Astrocyte (in vitro differentiated cells and primary cell): Measurements from ENCODE around the gene WBP2NL. TPM values are rescaled to one million over a fixed set of nuclear protein-coding genes. Genes with fewer than 3 reads are reported as not detected.

ENCODE experiments used
- DNase-seq: peaks from one replicate; pipeline ENCODE4 v3.0.0-alpha.2; 2010; ENCODE audit warnings: low read depth
- FAIRE-seq: peaks from 2 replicates; lab custom pipeline; 2011; peaks lifted over from hg19 to GRCh38; lab: Jason Lieb, UNC
- H2AFZ ChIP-seq: 2 replicates; pipeline ENCODE4 v1.6.0; 2012; ENCODE audit warnings: low read depth, low read length, inconsistent platforms
- H3K27ac ChIP-seq: 2 replicates; pipeline ENCODE4 v1.5.1; 2011; ENCODE audit warnings: low read depth, low read length, inconsistent platforms
- H3K27me3 ChIP-seq: 2 replicates; pipeline ENCODE4 v1.6.0; 2011; ENCODE audit warnings: low read length, inconsistent platforms; ENCODE audit not compliant: insufficient read depth
- H3K36me3 ChIP-seq: 2 replicates; pipeline ENCODE4 v1.5.1; 2011; ENCODE audit warnings: low read length, inconsistent platforms; ENCODE audit not compliant: insufficient read depth
- H3K4me1 ChIP-seq: 2 replicates; pipeline ENCODE4 v1.5.1; 2011; ENCODE audit warnings: low read length, inconsistent platforms; ENCODE audit not compliant: insufficient read depth
- H3K4me2 ChIP-seq: 2 replicates; pipeline ENCODE4 v1.6.0; 2012; ENCODE audit warnings: low read length, inconsistent platforms
- H3K4me3 ChIP-seq: 2 replicates; pipeline ENCODE4 v1.5.1; 2011; ENCODE audit warnings: low read depth, mild to moderate bottlenecking, low read length, inconsistent platforms; ENCODE audit not compliant: insufficient read depth
- H3K79me2 ChIP-seq: 2 replicates; pipeline ENCODE4 v1.6.0; 2012; ENCODE audit warnings: mild to moderate bottlenecking, low read length, inconsistent platforms; ENCODE audit not compliant: insufficient read depth
- H3K9ac ChIP-seq: 2 replicates; pipeline ENCODE4 v1.6.0; 2012; ENCODE audit warnings: mild to moderate bottlenecking, low read length, inconsistent platforms
- H3K9me3 ChIP-seq: 2 replicates; pipeline ENCODE4 v1.5.1; 2012; ENCODE audit warnings: low read depth, mild to moderate bottlenecking, low read length, inconsistent platforms; ENCODE audit not compliant: insufficient read depth
- H4K20me1 ChIP-seq: 2 replicates; pipeline ENCODE4 v1.6.0; 2012; ENCODE audit warnings: low read length, inconsistent platforms; ENCODE audit not compliant: insufficient read depth
- H3K27ac Mint-ChIP-seq: one replicate; pipeline ENCODE4 v1.8.0; 2021; ENCODE audit warnings: mild to moderate bottlenecking, mixed read lengths; ENCODE audit not compliant: unreplicated experiment
- H3K27me3 Mint-ChIP-seq: one replicate; pipeline ENCODE4 v1.8.0; 2021; ENCODE audit warnings: low read depth, mixed read lengths; ENCODE audit not compliant: unreplicated experiment
- H3K36me3 Mint-ChIP-seq: one replicate; pipeline ENCODE4 v1.8.0; 2021; ENCODE audit warnings: low read depth, mixed read lengths; ENCODE audit not compliant: unreplicated experiment
- H3K4me1 Mint-ChIP-seq: one replicate; pipeline ENCODE4 v1.8.0; 2021; ENCODE audit warnings: low read depth, mixed read lengths; ENCODE audit not compliant: unreplicated experiment
- H3K4me3 Mint-ChIP-seq: one replicate; pipeline ENCODE4 v1.8.0; 2021; ENCODE audit warnings: mild to moderate bottlenecking, moderate library complexity, mixed read lengths; ENCODE audit not compliant: unreplicated experiment
- H3K9me3 Mint-ChIP-seq: one replicate; pipeline ENCODE4 v1.8.0; 2021; ENCODE audit warnings: mild to moderate bottlenecking, mixed read lengths; ENCODE audit not compliant: unreplicated experiment
- CTCF ChIP-seq: IDR thresholded peaks from 2 replicates; pipeline ENCODE4 v1.5.1; 2011; ENCODE audit warnings: low read depth, mild to moderate bottlenecking, inconsistent platforms, low read length, moderate library complexity; ENCODE audit not compliant: insufficient read depth
- EZH2 ChIP-seq: IDR thresholded peaks from 2 replicates; pipeline ENCODE4 v1.6.1; 2012; ENCODE audit warnings: mild to moderate bottlenecking, low read length, inconsistent platforms; ENCODE audit not compliant: insufficient read depth
- total RNA-seq: library from RNA; stranded (reverse); gene quantifications from 2 replicates; pipeline ENCODE4 v1.2.1, GENCODE V29; 2021

The WBP2NL gene
- total RNA-seq, 1 donor from 2014 or later: not detected

GRCh38 chr22:41982865-41983264 is 15.7 kb upstream of the WBP2NL start:
- Histone ChIP-seq H3K4me1 (no peaks in the 10 kb centered on the region), H3K9ac (no peak overlapping the region), H3K36me3 (no peaks in the 10 kb centered on the region), H3K9me3 (no peaks in the 10 kb centered on the region), H3K4me3 (no peak overlapping the region), H2AFZ (no peak overlapping the region), H3K79me2 (no peaks in the 10 kb centered on the region), H4K20me1 (no peaks in the 10 kb centered on the region), H3K27me3 (peaks cover 9% of the 10 kb centered on the region), H3K4me2 (no peak overlapping the region), H3K27ac (no peak overlapping the region)
- H3K27ac Mint-ChIP-seq: no peak overlapping the region
- DNase-seq (no peak), FAIRE-seq (no peak)
- no peaks in the 10 kb centered on the region for H3K4me1 Mint-ChIP-seq
- H3K9me3 Mint-ChIP-seq: peaks cover 3% of the 10 kb centered on the region
- peaks cover 40% of the 10 kb centered on the region for H3K27me3 Mint-ChIP-seq
- TF ChIP-seq CTCF (no peak), EZH2 (no peak)
- H3K4me3 Mint-ChIP-seq: no peak overlapping the region
- peaks cover 1% of the 10 kb centered on the region for H3K36me3 Mint-ChIP-seq

- Histone ChIP-seq H3K36me3 (no peaks in the 10 kb centered on the region), H3K9ac (no peak overlapping the region), H3K9me3 (no peaks in the 10 kb centered on the region), H3K27ac (no peak overlapping the region), H3K4me3 (no peak overlapping the region), H3K79me2 (no peaks in the 10 kb centered on the region), H3K4me2 (no peak overlapping the region), H3K4me1 (no peaks in the 10 kb centered on the region), H3K27me3 (peaks cover 2% of the 10 kb centered on the region), H4K20me1 (no peaks in the 10 kb centered on the region), H2AFZ (no peak overlapping the region)
- Mint-ChIP-seq H3K4me3 (no peak overlapping the region), H3K4me1 (no peaks in the 10 kb centered on the region), H3K9me3 (peaks cover 3% of the 10 kb centered on the region), H3K27ac (no peak overlapping the region), H3K36me3 (peaks cover 1% of the 10 kb centered on the region), H3K27me3 (peaks cover 36% of the 10 kb centered on the region)
- FAIRE-seq (no peak), DNase-seq (no peak)
- no peak for TF ChIP-seq CTCF
- no peak for TF ChIP-seq EZH2
Measured at GRCh38 chr22:41983513-41984405, 14.8 kb upstream of the WBP2NL start.

- Mint-ChIP-seq H3K27me3 (peaks cover 18% of the 10 kb centered on the region), H3K27ac (no peak overlapping the region), H3K4me3 (no peak overlapping the region), H3K9me3 (peaks cover 3% of the 10 kb centered on the region), H3K4me1 (no peaks in the 10 kb centered on the region), H3K36me3 (peaks cover 1% of the 10 kb centered on the region)
- DNase-seq (no peak), FAIRE-seq (no peak)
- Histone ChIP-seq H3K27me3 (no peaks in the 10 kb centered on the region), H4K20me1 (no peaks in the 10 kb centered on the region), H2AFZ (no peak overlapping the region), H3K36me3 (no peaks in the 10 kb centered on the region), H3K4me2 (no peak overlapping the region), H3K9me3 (no peaks in the 10 kb centered on the region), H3K27ac (no peak overlapping the region), H3K9ac (no peak overlapping the region), H3K79me2 (no peaks in the 10 kb centered on the region), H3K4me3 (no peak overlapping the region), H3K4me1 (no peaks in the 10 kb centered on the region)
- TF ChIP-seq EZH2 (no peak), CTCF (no peak)
Measured at GRCh38 chr22:41987276-41987675, 11.3 kb upstream of the WBP2NL start.
